ENCODE data around the gene CASR.

The CASR gene

DNA sequence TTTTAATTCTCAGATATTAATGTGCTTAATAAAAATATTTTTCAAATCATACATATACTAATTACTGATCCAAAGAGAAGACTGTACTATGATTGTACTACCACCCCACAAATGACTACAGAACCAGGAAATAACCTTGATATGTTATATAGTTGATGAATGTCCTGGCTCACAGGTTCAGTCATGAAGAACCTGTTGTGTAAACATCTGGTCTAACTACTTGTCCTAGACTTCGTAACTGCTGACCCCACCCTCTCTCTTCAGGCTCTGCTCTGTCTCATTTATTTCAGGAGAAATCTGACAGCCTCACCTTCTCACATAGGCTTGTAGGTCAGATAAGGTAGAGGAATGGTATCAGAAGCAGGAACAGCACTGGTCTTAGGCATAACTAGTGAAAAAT, 126.9 kb downstream of the CASR start:
- FAIRE-seq: peak; percentile 72

DNA sequence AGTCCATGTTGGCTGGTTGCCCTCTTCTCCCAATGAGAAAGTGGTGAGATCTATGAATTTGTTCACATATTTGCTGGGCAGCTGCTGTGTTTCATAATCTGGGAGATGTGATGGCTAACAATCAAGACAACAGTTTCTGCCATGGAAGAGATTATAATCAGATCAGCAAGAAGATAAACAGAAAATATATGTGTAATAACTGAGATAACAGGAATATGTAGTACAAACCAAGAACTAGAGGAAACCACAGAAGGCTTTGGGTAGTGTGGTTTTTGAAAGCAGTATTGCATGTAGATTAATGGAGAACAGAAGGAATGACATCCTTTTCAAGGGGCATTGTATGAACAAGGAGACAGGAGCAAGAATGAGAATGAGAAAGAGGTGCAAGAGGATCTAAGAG, 129.4 kb downstream of the CASR start:
- FAIRE-seq: no peak

DNA sequence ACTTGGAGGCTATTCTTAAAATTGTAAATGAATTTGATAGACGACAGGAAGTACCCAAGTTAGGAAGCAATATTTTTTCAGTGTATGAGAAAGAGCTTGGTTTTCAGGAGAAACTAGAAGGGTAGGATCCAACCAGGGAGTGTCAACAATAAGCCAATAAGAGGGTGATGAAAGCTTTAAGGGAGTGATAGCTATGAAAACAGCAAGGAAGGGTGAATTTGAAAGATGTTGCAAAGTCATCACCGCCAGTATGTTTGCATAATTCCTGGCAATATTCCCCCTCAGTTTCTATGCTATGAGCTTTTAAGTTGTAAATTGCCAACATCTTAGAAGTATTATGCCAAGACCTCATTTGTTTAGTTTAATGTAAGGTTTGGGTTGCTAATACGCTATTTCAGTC, 129.8 kb downstream of the CASR start:
- no peak for FAIRE-seq

DNA sequence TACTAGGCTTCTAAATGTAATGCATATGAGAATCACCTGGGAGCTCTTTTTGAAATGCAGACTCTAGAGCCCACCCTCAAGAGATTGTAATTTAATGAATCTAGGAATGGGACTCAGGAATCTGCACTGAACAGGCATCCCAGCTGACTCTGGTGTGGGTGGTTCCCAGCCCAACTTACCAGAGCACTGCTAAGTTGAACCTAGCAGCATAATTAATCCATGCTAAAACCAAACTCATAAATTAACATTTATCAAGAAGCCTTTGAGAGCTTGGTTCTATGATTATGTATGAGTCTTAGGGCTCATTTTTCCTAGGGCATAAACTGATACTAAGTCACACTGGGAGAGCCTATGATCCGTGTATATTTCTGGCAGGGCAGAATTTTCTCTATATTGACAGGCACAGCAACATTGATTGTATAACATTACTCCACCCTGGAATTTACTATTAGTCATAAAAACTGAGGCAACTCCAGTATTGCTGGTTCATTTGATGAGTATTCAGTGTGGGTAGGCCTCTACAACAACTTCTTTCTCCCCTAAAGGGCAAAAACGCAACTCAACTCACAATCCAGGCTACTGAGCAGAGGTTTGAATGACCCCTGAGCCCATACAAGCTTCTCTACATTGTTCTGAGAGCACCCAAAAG, 130.9 kb downstream of the CASR start:
- peak; percentile 64 for FAIRE-seq

DNA sequence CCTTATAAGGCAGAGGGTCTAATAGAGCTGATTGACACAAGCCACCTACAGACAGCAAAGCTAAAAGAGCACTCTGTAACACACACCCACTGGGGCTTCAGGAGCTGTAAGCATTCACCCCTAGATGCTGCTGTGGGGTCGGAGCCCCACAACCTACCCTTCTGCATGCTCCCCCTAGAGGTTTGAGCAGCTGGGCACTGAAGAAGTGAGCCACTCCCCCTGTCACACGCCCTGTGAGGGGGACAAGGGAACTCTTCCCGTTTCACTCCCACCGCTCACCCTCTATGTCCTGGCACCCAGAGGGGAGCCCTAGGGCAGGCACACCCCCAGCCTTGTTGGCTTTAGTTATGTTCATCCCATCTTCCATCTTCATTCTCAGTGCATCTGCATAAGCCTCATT, 132.2 kb downstream of the CASR start:
- FAIRE-seq: no peak

DNA sequence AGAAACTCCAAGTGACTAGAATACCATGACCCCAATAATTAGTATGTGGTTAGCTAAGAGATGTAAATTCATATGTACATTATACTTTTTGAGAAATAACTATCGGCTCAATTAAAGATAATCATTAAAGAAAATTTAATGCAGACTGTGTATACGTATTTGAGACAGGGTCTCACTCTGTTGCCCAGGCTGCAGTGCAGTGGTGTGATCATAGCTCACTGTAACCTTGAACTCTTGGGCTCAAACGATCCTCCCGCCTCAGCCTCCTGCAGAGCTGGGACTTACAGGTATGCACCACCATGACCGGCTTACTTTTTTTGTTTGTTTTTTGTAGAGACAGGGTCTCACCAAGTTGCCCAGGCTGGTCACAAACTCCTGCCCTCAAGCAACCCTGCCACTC, 132.9 kb downstream of the CASR start:
- no peak for FAIRE-seq

DNA sequence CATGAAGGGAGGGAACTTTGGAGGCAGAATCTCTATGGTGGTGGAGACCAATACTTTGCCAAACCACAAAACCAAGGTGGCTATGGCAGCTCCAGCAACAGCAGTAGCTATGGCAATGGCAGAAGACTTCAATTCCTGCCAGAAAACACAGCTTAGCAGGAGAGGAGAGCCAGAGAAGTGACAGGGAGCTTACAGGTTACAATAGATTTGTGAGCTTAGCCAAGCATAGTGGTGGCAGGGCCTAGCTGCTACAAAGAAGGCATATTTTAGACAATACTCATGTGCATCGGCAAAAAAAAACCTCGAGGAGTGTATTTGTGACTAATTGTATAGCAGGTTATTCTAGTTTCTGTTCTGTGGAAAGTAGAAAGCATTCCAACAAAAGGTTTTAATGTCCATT, 135.2 kb downstream of the CASR start:
- no peak for FAIRE-seq

DNA sequence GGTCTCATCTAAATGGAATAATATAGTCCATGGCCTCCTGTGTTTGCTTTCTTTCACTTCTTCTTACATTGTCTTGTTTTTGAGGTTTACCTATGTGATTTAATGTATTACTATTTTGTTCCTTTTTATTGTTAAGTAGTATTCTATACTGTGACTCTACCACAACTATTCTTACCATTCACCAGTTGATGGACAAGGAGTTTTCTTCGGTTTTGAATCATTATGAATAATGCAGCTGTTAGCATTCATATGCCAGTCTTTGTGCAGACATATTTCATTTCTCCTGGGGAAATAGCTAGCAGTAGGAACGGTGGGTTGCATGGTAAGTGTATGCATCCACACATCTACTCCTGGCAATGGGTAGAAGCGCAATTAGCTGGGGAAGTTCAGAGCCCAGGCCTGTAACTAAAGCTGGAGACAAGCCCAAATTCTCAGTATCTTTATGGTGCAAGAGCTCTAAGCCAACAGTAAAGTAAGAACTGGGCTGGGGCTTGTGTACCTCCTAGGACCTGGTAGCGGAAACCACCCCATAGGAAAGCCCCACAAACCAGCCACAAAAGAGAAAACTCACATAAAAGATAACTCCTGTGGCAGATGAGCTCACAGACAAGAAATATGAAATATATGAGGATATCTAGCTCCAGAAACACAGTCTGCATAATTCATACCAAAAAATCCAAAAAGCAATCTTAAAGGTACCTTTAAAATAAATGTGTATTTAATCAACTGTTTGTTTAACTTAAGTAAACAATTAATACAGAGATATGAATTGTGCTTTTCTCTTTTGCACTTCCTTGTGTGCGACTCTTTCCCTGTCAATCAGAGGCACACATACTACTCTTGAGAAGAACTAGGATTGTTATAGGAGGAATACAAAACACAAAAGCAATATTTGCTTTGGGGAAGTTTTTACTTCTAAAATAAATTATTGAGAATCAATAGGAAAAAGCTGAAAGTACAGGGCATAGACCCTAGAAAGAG, 138.9 kb downstream of the CASR start:
- no peak for FAIRE-seq

DNA sequence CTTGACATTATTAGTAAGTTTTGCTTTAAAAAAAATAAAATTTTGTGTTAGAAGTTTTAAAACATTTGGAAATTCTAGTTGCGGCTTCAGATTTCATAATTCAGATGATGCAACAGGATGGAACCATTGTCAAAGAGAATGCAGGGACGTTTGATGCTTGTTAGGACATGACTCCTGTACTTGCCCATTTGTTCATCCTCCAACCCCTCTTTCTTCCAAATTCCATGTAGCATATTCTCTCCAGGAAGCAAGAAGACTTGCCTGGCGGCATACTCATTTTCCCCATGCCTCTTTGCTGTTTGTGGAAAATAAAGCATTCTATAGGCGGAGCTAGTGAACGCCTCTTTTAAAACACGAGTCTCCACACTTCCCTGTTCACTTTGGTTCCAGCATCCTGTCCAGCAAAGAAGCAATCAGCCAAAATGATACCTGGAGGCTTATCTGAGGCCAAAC, 141.4 kb downstream of the CASR start, which contains the start of gene CSTA:
TSS of gene CSTA (plus strand) at position 378 of the 453 bp plus-strand sequence. CDS start at position 423, 45 bp downstream.
- no peak for FAIRE-seq

DNA sequence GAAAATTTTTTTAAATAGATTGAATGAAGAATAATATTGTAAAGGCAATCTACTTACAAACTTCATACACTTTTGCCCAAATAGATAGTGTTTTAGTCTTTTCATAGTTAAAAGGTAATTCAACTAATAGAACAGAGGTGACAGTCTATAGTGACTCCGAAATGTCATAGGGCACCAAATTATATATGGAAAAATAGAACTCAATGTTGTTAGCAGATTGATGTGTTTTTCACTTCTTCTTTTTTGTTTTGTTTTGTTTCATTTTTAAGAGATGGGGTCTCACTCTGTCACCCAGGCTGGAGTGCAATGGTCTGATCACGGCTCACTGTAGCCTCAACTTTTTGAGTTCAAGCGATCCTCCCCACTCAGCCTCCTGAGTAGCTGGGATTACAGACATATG, 142.3 kb downstream of the CASR start:
- FAIRE-seq: no peak

DNA sequence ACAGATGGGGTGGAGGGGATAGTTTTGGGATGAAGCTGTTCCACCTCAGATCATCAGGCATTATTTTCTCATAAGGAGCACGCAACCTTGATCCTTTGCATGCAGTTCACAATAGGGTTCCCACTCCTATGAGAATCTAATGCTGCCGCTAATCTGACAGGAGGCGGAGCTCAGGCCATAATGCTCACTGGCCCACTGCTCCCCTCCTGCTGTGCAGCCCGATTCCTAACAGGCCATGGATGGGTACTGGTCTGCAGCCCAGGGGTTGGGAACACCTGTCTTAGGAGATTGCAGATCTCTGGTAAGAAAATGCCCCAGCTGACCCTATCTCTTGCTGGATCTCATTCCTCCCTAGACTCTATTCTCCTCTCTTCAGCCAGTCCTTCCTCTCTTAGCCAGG, 148.4 kb downstream of the CASR start:
- no peak for FAIRE-seq

DNA sequence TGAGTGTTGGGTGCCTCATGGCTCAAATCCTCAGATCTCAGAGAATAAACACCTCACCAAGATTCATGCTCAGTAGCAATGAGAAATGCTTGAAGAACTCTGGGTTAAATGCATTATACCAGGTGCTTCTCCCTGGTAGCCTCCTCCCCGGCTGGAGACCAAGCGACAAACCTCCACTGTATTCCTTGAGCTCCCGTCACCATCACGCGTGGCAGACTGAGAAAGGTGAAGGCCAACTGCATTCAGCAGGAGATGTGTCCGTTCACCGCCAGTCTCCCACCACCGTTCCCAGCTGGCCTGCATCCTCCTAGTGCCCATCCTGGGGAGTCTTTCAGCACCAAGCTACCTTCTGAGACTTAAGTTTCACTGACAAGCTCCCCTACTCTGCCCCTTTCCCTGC, 149.1 kb downstream of the CASR start:
- no peak for FAIRE-seq
